Body of pancreas (tissue), 4 donors: ENCODE data around the gene RALGAPA1. TPM values are rescaled to one million over a fixed set of nuclear protein-coding genes. Genes with fewer than 3 reads are reported as not detected.

Experiments used
- ATAC-seq: fragments of 150-250 bp; one replicate; pipeline ENCODE4 v1.9.1; 2016
- DNase-seq, 4 donors: peaks; one replicate each; pipeline ENCODE4 v3.0.0-alpha.2; 2019
- H3K27ac ChIP-seq, 4 donors: fragments of 200-600 bp; sonication (generic); 1 replicate in 3 of 4; 2 replicates in 1 of 4; pipeline versions ENCODE4 v1.5.1 to v1.6.1; 2016 to 2019; ENCODE audit warnings: mild to moderate bottlenecking in 1 of 4, mixed read lengths in 1 of 4, moderate library complexity in 1 of 4
- H3K27me3 ChIP-seq, 2 donors: fragments of 200-600 bp; sonication (generic); one replicate each; pipeline ENCODE4 v1.6.0; 2016; ENCODE audit warnings: mild to moderate bottlenecking in 1 of 2
- H3K36me3 ChIP-seq, 2 donors: fragments of 200-600 bp; sonication (generic); replicated peaks in 1 of 2; 2 replicates each; pipeline ENCODE4 v1.5.1; 2016; ENCODE audit warnings: low read depth in 2 of 2; ENCODE audit not compliant: insufficient read depth in 1 of 2
- H3K4me1 ChIP-seq: fragments of 200-600 bp; sonication (generic); one replicate; pipeline ENCODE4 v1.6.0; 2016
- H3K4me3 ChIP-seq, 2 donors: fragments of 200-600 bp; sonication (generic); 1 replicate in 1 of 2; 2 replicates in 1 of 2; pipeline ENCODE4 v1.5.1; 2016 to 2019
- H3K9me3 ChIP-seq, 3 donors: fragments of 200-600 bp; sonication (generic); 1 replicate in 2 of 3; 2 replicates in 1 of 3; pipeline ENCODE4 v1.5.1; 2016
- CTCF ChIP-seq, 7 experiments: fragments of 450-650 bp in 4 of 7; fragments of 200-600 bp in 3 of 7; sonication (generic) in 3 of 7; IDR thresholded peaks; one replicate each; pipeline ENCODE4 v1.5.1; 2016 to 2019; ENCODE audit warnings: antibody characterized with exemption in 7 of 7
- POLR2A ChIP-seq, 3 donors: fragments of 450-650 bp; IDR thresholded peaks; one replicate each; pipeline ENCODE4 v1.6.1; 2016; ENCODE audit warnings: antibody characterized with exemption in 3 of 3, mild to moderate bottlenecking in 2 of 3
- WGBS, 2 donors: methylation state at CpG; one replicate each; pipeline ENCODE4 v1.1.5; 2017; 5-methylcytosine and 5-hydroxymethylcytosine counted together
- intact Hi-C: fragments of 100-400 bp; cut with DNase I; formaldehyde crosslinking; loops from one replicate; pipeline ENCODE4 v1.15.1; 2023
- total RNA-seq, 2 donors: library from RNA; depleted of rRNA; stranded (reverse); fragments of >200 nt; gene quantifications; one replicate each; pipeline ENCODE4 v1.1.0, GENCODE V29; 2016

Gene RALGAPA1
- total RNA-seq, 2 donors from 2014 or later, result 34.9 to 48.8 TPM

- H3K27ac ChIP-seq, result no peak overlapping the region
- 73 to 75% methylated on average over 2 of the region's 2 CpGs for WGBS, 2 donors
- H3K36me3 ChIP-seq, result no peaks in the 10 kb centered on the region
- intact Hi-C loops, result no loop called here
- no peaks in the 10 kb centered on the region for H3K4me1 ChIP-seq
- ATAC-seq (no peak), DNase-seq (no peak)
- no peaks in the 10 kb centered on the region for H3K9me3 ChIP-seq
- H3K27me3 ChIP-seq, result no peaks in the 10 kb centered on the region
- no peak overlapping the region for H3K4me3 ChIP-seq
- TF ChIP-seq CTCF (IDR thresholded peaks at IDR 0.05), result no peak
- no peak for TF ChIP-seq POLR2A (IDR thresholded peaks at IDR 0.05)
These were observed 282.1 kb downstream of the RALGAPA1 start for GRCh38 chr14:35526962-35527361.

- ATAC-seq (no peak), DNase-seq (no peak)
- 83 to 86% methylated on average over 3 of the region's 3 CpGs for WGBS, 2 donors
- TF ChIP-seq POLR2A (IDR thresholded peaks at IDR 0.05) (no peak), CTCF (IDR thresholded peaks at IDR 0.05) (no peak)
- Histone ChIP-seq H3K36me3 (no peaks in the 10 kb centered on the region), H3K9me3 (no peaks in the 10 kb centered on the region), H3K4me3 (no peak overlapping the region), H3K27me3 (no peaks in the 10 kb centered on the region), H3K4me1 (no peaks in the 10 kb centered on the region), H3K27ac (no peak overlapping the region)
- intact Hi-C loops, result no loop called here
These were observed 283.4 kb downstream of the RALGAPA1 start for GRCh38 chr14:35525695-35526094.

- intact Hi-C loops, result no loop called here
- no peak for DNase-seq
- TF ChIP-seq POLR2A (IDR thresholded peaks at IDR 0.05) (no peak), CTCF (IDR thresholded peaks at IDR 0.05) (no peak)
- ATAC-seq, result no peak
- Histone ChIP-seq H3K9me3 (no peaks in the 10 kb centered on the region), H3K27ac (no peak overlapping the region), H3K4me1 (no peaks in the 10 kb centered on the region), H3K4me3 (no peak overlapping the region), H3K36me3 (no peaks in the 10 kb centered on the region), H3K27me3 (no peaks in the 10 kb centered on the region)
- WGBS, 2 donors, result 54 to 57% methylated on average over 2 of the region's 2 CpGs
These were observed 289.1 kb downstream of the RALGAPA1 start for GRCh38 chr14:35519986-35520385.

GRCh38 chr14:35515916-35516315 is 293.2 kb downstream of the RALGAPA1 start:
- TF ChIP-seq POLR2A (IDR thresholded peaks at IDR 0.05), result no peak
- no peak for TF ChIP-seq CTCF (IDR thresholded peaks at IDR 0.05)
- no peaks in the 10 kb centered on the region for H3K36me3 ChIP-seq
- no peak overlapping the region for H3K27ac ChIP-seq
- H3K9me3 ChIP-seq, result no peaks in the 10 kb centered on the region
- 75 to 81% methylated on average over 1 of the region's 1 CpG for WGBS, 2 donors
- DNase-seq, result no peak
- H3K4me1 ChIP-seq, result no peaks in the 10 kb centered on the region
- no peaks in the 10 kb centered on the region for H3K27me3 ChIP-seq
- ATAC-seq, result no peak
- no peak overlapping the region for H3K4me3 ChIP-seq
- intact Hi-C loops, result no loop called here

GRCh38 chr14:35512765-35513164 is 296.3 kb downstream of the RALGAPA1 start:
- 87% methylated on average over 4 of the region's 4 CpGs for WGBS, 2 donors
- H3K36me3 ChIP-seq, result no peaks in the 10 kb centered on the region
- no peaks in the 10 kb centered on the region for H3K4me1 ChIP-seq
- intact Hi-C loops, result no loop called here
- TF ChIP-seq POLR2A (IDR thresholded peaks at IDR 0.05), result no peak
- no peak for TF ChIP-seq CTCF (IDR thresholded peaks at IDR 0.05)
- DNase-seq, result no peak
- no peak overlapping the region for H3K27ac ChIP-seq
- ATAC-seq, result no peak
- no peak overlapping the region for H3K4me3 ChIP-seq
- no peaks in the 10 kb centered on the region for H3K27me3 ChIP-seq
- H3K9me3 ChIP-seq, result no peaks in the 10 kb centered on the region
